Neural cell (in vitro differentiated cells): ENCODE data around the gene PRRX2. TPM values are rescaled to one million over a fixed set of nuclear protein-coding genes. Genes with fewer than 3 reads are reported as not detected.

Source experiments
- H2AFZ ChIP-seq: fragments of 200-600, 300-800 bp; sonication (generic), shearing (Covaris generic); 2 replicates; pipeline ENCODE4 v1.6.0; 2014; ENCODE audit warnings: low read depth, mild to moderate bottlenecking, antibody characterized with exemption, low read length, moderate library complexity
- H3F3A ChIP-seq: fragments of 200-600 bp; shearing (Covaris generic); 2 replicates; pipeline ENCODE4 v1.6.1; 2016; ENCODE audit warnings: mild to moderate bottlenecking, moderate library complexity, mixed read lengths, antibody characterized with exemption, low read length; ENCODE audit not compliant: insufficient read depth, poor library complexity, severe bottlenecking
- H3K27ac ChIP-seq: fragments of 200-600, 300-800 bp; sonication (generic), shearing (Covaris generic); 2 replicates; pipeline ENCODE4 v1.5.1; 2014; ENCODE audit warnings: mild to moderate bottlenecking, low read length, moderate library complexity
- H3K27me3 ChIP-seq: fragments of 300-800, 200-600 bp; sonication (generic), shearing (Covaris generic); 2 replicates; pipeline ENCODE4 v1.6.0; 2014; ENCODE audit warnings: mild to moderate bottlenecking, low read depth, low read length, moderate library complexity; ENCODE audit not compliant: insufficient read depth
- H3K36me3 ChIP-seq: fragments of 300-800, 200-600 bp; sonication (generic), shearing (Covaris generic); 2 replicates; pipeline ENCODE4 v1.5.1; 2014; ENCODE audit warnings: mild to moderate bottlenecking, antibody characterized with exemption, low read length, moderate library complexity; ENCODE audit not compliant: insufficient read depth
- H3K4me2 ChIP-seq: fragments of 300-800, 200-600 bp; sonication (generic), shearing (Covaris generic); 2 replicates; pipeline ENCODE4 v1.6.0; 2014; ENCODE audit warnings: mild to moderate bottlenecking, low read length
- H3K4me3 ChIP-seq: fragments of 300-800, 200-600 bp; sonication (generic), shearing (Covaris generic); 2 replicates; pipeline ENCODE4 v1.5.1; 2014; ENCODE audit warnings: mild to moderate bottlenecking, low read length, moderate library complexity
- H3K79me2 ChIP-seq: fragments of 200-600 bp; shearing (Covaris generic); replicated peaks from 2 replicates; pipeline ENCODE4 v1.6.0; 2014; ENCODE audit warnings: mild to moderate bottlenecking, low read length, moderate library complexity; ENCODE audit not compliant: insufficient read depth
- H3K9ac ChIP-seq: fragments of 300-800, 200-600 bp; sonication (generic), shearing (Covaris generic); 2 replicates; pipeline ENCODE4 v1.6.1; 2016; ENCODE audit warnings: mild to moderate bottlenecking, low read length, mixed read lengths
- H3K9me2 ChIP-seq: fragments of 200-600 bp; shearing (Covaris generic); 2 replicates; pipeline ENCODE4 v1.6.1; 2016; ENCODE audit warnings: mild to moderate bottlenecking, low read length, mixed read lengths; ENCODE audit not compliant: insufficient read depth
- H3K9me3 ChIP-seq: fragments of 200-600, 300-800 bp; sonication (generic), shearing (Covaris generic); 2 replicates; pipeline ENCODE4 v1.6.1; 2016; ENCODE audit warnings: mild to moderate bottlenecking, mixed run types, low read length, moderate library complexity, mixed read lengths
- H4K20me1 ChIP-seq: fragments of 200-600 bp; shearing (Covaris generic); 2 replicates; pipeline ENCODE4 v1.6.1; 2016; ENCODE audit warnings: mild to moderate bottlenecking, mixed run types; ENCODE audit not compliant: insufficient read depth
- CTCF ChIP-seq: fragments of 450-650 bp; IDR thresholded peaks from 2 replicates; pipeline ENCODE4 v1.5.1; 2014; ENCODE audit warnings: antibody characterized with exemption, mild to moderate bottlenecking, moderate library complexity; ENCODE audit not compliant: poor library complexity, severe bottlenecking
- EP300 ChIP-seq: fragments of 450-650 bp; conservative IDR thresholded peaks from 2 replicates; pipeline ENCODE4 v1.6.1; 2014; ENCODE audit warnings: antibody characterized with exemption, mild to moderate bottlenecking, moderate library complexity; ENCODE audit not compliant: poor library complexity, severe bottlenecking
- EZH2 ChIP-seq: fragments of 200-600, 300-800 bp; shearing (Covaris generic), sonication (generic); IDR thresholded peaks from 2 replicates; pipeline ENCODE4 v1.6.1; 2014; ENCODE audit warnings: antibody characterized with exemption, low read length, borderline replicate concordance, mild to moderate bottlenecking; ENCODE audit not compliant: insufficient read depth, poor library complexity, severe bottlenecking
- MXI1 ChIP-seq: fragments of 450-650 bp; conservative IDR thresholded peaks from 2 replicates; pipeline ENCODE4 v1.6.1; 2014; ENCODE audit warnings: antibody characterized with exemption, mild to moderate bottlenecking; ENCODE audit not compliant: poor library complexity, severe bottlenecking
- POLR2AphosphoS5 ChIP-seq: IDR thresholded peaks from 2 replicates; pipeline ENCODE4 v1.6.1; 2012
- RAD21 ChIP-seq: fragments of 450-650 bp; conservative IDR thresholded peaks from 2 replicates; pipeline ENCODE4 v1.6.1; 2014; ENCODE audit warnings: antibody characterized with exemption, mild to moderate bottlenecking, moderate library complexity
- REST ChIP-seq: IDR thresholded peaks from 2 replicates; pipeline ENCODE4 v1.6.1; 2012; ENCODE audit warnings: borderline replicate concordance
- SMC3 ChIP-seq: fragments of 450-650 bp; conservative IDR thresholded peaks from 2 replicates; pipeline ENCODE4 v1.6.1; 2014; ENCODE audit warnings: antibody characterized with exemption, mild to moderate bottlenecking, moderate library complexity; ENCODE audit not compliant: poor library complexity
- TAF1 ChIP-seq: IDR thresholded peaks from 2 replicates; pipeline ENCODE4 v1.6.1; 2012; ENCODE audit warnings: low read depth
- polyA plus RNA-seq: library from polyadenylated mRNA; depleted of rRNA; stranded (reverse); fragments of >200 nt; gene quantifications from 2 replicates; pipeline ENCODE4 v1.2.3, GENCODE V29; 2014

Gene PRRX2
- polyA plus RNA-seq, 1 donor from 2014 or later = not detected

- Histone ChIP-seq H3K4me2 (no peak overlapping the region), H3K9ac (no peak overlapping the region), H2AFZ (no peak overlapping the region), H3K9me2 (no peaks in the 10 kb centered on the region), H3K27me3 (no peaks in the 10 kb centered on the region), H4K20me1 (no peaks in the 10 kb centered on the region), H3K9me3 (no peaks in the 10 kb centered on the region), H3K79me2 (no peaks in the 10 kb centered on the region), H3K27ac (no peak overlapping the region), H3F3A (no peaks in the 10 kb centered on the region), H3K36me3 (no peaks in the 10 kb centered on the region), H3K4me3 (no peak overlapping the region)
- no peak for TF ChIP-seq REST
- TF ChIP-seq POLR2AphosphoS5 = no peak
- TF ChIP-seq TAF1 = no peak
- TF ChIP-seq CTCF = no peak
- TF ChIP-seq EZH2 = no peak
- no peak for TF ChIP-seq MXI1
- TF ChIP-seq EP300 = no peak
These were observed 15.4 kb upstream of the PRRX2 start for GRCh38 chr9:129649726-129650679.

- TF ChIP-seq REST (no peak), EZH2 (no peak), CTCF (no peak), EP300 (no peak), MXI1 (no peak), SMC3 (no peak), RAD21 (no peak), POLR2AphosphoS5 (no peak), TAF1 (no peak)
- H3K9me2 ChIP-seq = no peaks in the 10 kb centered on the region
- no peaks in the 10 kb centered on the region for H3K27me3 ChIP-seq
- H3K79me2 ChIP-seq = no peaks in the 10 kb centered on the region
- no peak overlapping the region for H3K4me2 ChIP-seq
- no peak overlapping the region for H3K4me3 ChIP-seq
- no peak overlapping the region for H3K27ac ChIP-seq
- H3K9ac ChIP-seq = no peak overlapping the region
- no peaks in the 10 kb centered on the region for H3K9me3 ChIP-seq
- H3K36me3 ChIP-seq = no peaks in the 10 kb centered on the region
- no peaks in the 10 kb centered on the region for H3F3A ChIP-seq
- no peak overlapping the region for H2AFZ ChIP-seq
- H4K20me1 ChIP-seq = no peaks in the 10 kb centered on the region
These were observed 14.7 kb upstream of the PRRX2 start for GRCh38 chr9:129650680-129651235.
